Measurements from ENCODE around the gene CRY1.

GRCh38 chr12:107102294-107102693 lies 8.9 kb upstream of the CRY1 start:
- TF ChIP-seq CTCF (IDR thresholded peaks at IDR 0.05; ENCODE audit: insufficient read depth, low read length, poor library complexity, severe bottlenecking) = no peak
- no peak for TF ChIP-seq EZH2phosphoT487 (conservative IDR thresholded peaks at IDR 0.05; ENCODE audit: low read length)

Data from SU-DHL-6 (cell line).